Measurements from ENCODE around the gene TIMM10B. TPM values are rescaled to one million over a fixed set of nuclear protein-coding genes. Genes with fewer than 3 reads are reported as not detected.

The TIMM10B gene
- total and polyA plus RNA-seq, 7 donors, result 12.5 to 32.8 (median 16.5) TPM

DNA sequence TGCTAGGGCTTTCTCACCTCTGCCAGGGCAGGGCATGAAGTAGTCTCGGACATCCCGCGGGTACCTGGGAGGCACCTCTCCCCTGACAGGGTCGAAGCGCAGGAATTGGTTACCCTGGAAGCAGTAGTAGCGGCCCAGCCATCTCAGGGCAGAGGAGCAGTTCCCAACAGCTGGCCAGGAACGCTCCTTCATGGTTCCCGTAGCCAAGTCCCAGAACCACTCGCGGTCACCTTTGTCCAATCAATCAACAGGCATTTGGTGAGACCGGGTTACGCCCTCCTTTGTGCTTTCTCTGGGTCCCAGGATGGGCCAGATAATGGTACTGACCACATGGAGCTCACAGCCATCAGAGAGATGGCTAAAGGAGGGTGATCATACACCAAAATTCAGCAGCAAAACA, 43.9 kb upstream of the TIMM10B start:
- ATAC-seq, result no peak
- WGBS, 3 donors, result 80 to 89% (median 81%) methylated on average over 12 of the region's 12 CpGs
- no peaks in the 10 kb centered on the region for H3K27me3 ChIP-seq (ENCODE audit: insufficient read depth in 3 of 3, low read length in 2 of 3)
- DNase-seq, result no peak
- H3K36me3 ChIP-seq (ENCODE audit: insufficient read depth in 1 of 2, low read depth in 1 of 2), result no peaks in the 10 kb centered on the region
- intact Hi-C loops (cut with DNase I), result no loop called here
- H3K4me1 ChIP-seq, result no peaks in the 10 kb centered on the region
- H3K9me3 ChIP-seq, result no peaks in the 10 kb centered on the region
- TF ChIP-seq, protein P1, sequence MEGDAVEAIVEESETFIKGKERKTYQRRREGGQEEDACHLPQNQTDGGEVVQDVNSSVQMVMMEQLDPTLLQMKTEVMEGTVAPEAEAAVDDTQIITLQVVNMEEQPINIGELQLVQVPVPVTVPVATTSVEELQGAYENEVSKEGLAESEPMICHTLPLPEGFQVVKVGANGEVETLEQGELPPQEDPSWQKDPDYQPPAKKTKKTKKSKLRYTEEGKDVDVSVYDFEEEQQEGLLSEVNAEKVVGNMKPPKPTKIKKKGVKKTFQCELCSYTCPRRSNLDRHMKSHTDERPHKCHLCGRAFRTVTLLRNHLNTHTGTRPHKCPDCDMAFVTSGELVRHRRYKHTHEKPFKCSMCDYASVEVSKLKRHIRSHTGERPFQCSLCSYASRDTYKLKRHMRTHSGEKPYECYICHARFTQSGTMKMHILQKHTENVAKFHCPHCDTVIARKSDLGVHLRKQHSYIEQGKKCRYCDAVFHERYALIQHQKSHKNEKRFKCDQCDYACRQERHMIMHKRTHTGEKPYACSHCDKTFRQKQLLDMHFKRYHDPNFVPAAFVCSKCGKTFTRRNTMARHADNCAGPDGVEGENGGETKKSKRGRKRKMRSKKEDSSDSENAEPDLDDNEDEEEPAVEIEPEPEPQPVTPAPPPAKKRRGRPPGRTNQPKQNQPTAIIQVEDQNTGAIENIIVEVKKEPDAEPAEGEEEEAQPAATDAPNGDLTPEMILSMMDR (IDR thresholded peaks at IDR 0.05), result no peak
- no peak overlapping the region for H3K4me3 ChIP-seq
- no peak overlapping the region for H3K27ac ChIP-seq

DNA sequence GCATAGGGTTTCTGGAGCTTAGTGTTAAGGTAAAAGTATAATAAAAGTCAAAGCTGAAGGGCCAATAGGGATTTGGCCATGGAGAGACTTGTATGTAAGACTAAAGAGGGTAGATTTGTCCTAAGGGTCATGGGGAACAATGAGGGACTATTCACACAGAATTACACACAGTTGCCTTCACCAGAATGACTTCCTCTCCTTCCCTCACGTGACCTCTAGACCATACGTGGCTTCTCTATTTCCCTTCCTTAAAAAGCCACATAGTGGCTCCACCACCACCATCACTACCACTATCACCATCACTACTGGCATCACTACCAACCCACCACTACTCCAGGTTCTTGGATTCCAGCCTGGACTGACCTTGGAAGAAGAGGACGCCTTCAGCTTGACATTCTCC, 43.3 kb upstream of the TIMM10B start:
- intact Hi-C loops (cut with DNase I), result no loop called here
- TF ChIP-seq, protein P1 (IDR thresholded peaks at IDR 0.05), result no peak
- ATAC-seq, result no peak
- WGBS, 3 donors, result 55 to 66% (median 61%) methylated on average over 3 of the region's 3 CpGs
- DNase-seq, result no peak
- Histone ChIP-seq H3K4me1 (no peaks in the 10 kb centered on the region), H3K4me3 (no peak overlapping the region), H3K27me3 (ENCODE audit: insufficient read depth in 3 of 3, low read length in 2 of 3) (no peaks in the 10 kb centered on the region), H3K9me3 (no peaks in the 10 kb centered on the region), H3K27ac (no peak overlapping the region), H3K36me3 (ENCODE audit: insufficient read depth in 1 of 2, low read depth in 1 of 2) (no peaks in the 10 kb centered on the region)

DNA sequence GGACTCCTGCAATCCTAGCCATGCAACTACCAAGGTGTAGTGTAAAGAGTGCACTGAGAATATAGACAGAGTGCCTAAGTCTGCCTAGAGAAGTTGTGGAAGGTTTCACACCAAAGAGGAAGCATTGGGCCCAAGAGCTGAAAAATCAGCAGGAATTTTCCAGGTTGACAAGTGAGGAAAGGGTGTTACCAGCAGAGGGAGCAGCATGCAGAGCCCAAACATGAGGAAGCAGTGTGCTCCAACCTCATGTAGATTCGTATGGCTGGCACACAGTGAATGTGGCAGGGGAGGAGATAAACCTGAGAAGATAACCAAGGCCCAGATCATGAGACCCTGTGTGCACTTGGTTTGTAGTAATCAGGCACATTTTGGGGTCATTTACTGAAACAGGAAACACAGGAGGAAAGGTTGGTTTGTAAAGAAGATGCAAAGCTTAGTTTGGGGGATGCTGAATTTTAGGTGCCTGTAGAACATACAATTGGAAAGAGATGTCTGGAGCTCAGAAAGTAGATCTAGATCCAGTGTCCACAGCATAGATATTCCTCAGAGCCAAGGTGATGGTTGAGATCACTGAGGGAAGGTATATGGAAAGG, 42.2 kb upstream of the TIMM10B start:
- no peaks in the 10 kb centered on the region for H3K4me1 ChIP-seq
- no peak overlapping the region for H3K4me3 ChIP-seq
- peak; percentile 73 to 78 (median 74) for ATAC-seq
- 0 to 7% (median 4%) methylated on average over 1 of the region's 1 CpG for WGBS, 3 donors
- intact Hi-C loops (cut with DNase I), result no loop called here
- DNase-seq, result no peak
- no peaks in the 10 kb centered on the region for H3K9me3 ChIP-seq
- H3K36me3 ChIP-seq (ENCODE audit: insufficient read depth in 1 of 2, low read depth in 1 of 2), result no peaks in the 10 kb centered on the region
- TF ChIP-seq, protein P1 (IDR thresholded peaks at IDR 0.05), result peak; percentile 65
- no peaks in the 10 kb centered on the region for H3K27me3 ChIP-seq (ENCODE audit: insufficient read depth in 3 of 3, low read length in 2 of 3)
- no peak overlapping the region for H3K27ac ChIP-seq

DNA sequence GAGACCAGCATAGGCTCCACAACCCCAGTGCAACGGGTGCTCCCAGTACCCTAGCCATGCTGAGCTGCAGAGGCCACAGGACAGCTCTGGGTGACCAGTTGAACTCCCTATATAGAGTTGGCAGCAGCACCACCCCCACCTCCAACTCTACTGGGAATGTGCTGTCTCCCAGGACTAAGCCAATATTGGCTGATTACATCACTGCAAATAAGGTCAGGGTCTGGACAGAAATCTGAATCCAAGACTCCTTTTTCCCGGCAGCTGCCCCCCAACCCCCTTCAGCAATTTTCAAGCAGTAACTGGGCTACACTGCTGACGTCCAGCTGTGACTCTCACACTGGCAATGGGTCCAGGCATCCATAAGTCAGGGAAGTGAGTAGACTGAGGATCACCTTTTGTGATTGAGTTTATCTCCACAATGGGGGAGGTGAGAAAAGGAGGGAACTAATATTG, 40.4 kb upstream of the TIMM10B start, which contains the start of gene HPX:
Gene HPX (minus strand): TSS at position 82 of the 453 bp plus-strand sequence. CDS start 24 bp downstream, at position 58.
- no peak within 1 kb of the TSS for H3K27ac ChIP-seq
- WGBS, 3 donors, result 63 to 76% (median 63%) methylated on average over 3 of the region's 3 CpGs
- H3K4me3 ChIP-seq, result no peak within 1 kb of the TSS
- DNase-seq (no peak), ATAC-seq (no peak)
- no peaks in the 10 kb centered on the region for H3K9me3 ChIP-seq
- TF ChIP-seq, protein P1 (IDR thresholded peaks at IDR 0.05), result no peak
- no peaks in the 10 kb centered on the region for H3K36me3 ChIP-seq (ENCODE audit: insufficient read depth in 1 of 2, low read depth in 1 of 2)
- intact Hi-C loops (cut with DNase I), result loop anchor here in 1 of 2 donors (2.0 kb wide), 1 partner anchor 66 kb away; no protein-coding TSS in a partner anchor
- no peaks in the 10 kb centered on the region for H3K4me1 ChIP-seq
- H3K27me3 ChIP-seq (ENCODE audit: insufficient read depth in 3 of 3, low read length in 2 of 3), result no peaks in the 10 kb centered on the region
